ENCODE results near the gene CEP128.

GRCh38 chr14:80805136-80805535, 136.4 kb downstream of the CEP128 start:
- no peak for TF ChIP-seq CTCF (IDR thresholded peaks at IDR 0.05)
- TF ChIP-seq POLR2A (IDR thresholded peaks at IDR 0.05): no peak

All from uterus (tissue), 2 donors.